ENCODE data around the gene NFATC3.

Gene NFATC3

DNA sequence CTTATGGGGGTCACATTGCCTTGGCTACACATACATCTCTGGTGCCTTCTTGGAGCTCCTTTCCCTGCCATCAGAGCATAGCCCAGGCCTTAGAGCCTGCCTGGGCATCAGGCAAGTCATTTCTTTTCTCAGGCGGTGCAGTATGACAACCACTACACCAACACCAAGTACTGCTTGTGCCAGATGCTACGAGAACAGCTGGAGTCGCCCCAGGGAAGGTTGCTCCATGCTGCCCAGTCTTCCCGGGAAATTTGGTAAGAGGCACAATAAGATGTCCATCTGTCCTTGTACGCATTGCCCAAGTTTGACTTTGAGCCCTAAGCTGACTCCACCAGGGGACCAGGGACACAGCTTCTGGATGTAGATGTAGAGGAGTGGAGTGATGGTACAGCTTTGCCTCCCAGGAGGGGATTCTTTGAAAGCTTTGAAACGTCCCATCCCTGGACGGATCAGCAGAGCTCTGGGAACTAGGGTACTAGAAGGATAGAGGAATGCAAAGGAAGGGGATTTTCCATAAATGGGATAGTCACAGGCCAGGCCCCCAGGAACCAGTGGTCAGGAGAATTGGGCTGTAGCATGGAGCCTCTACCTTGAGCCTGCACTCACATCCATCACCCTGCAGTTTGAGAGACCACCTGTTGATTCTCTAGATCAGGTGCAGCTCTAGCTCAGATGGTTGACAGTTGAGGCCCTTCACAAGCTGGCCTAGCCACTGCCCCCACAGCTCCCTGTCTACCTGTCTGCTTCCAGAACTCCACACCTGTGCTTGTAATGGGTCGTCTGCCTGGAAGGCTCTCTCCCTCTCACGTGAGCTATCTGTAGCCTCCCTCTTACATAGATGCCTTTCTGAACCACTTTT, 11.0 kb upstream of the NFATC3 start:
- DNase-seq (ENCODE audit: low spot score): no peak

- no peak for DNase-seq (ENCODE audit: low spot score)
Observed at GRCh38 chr16:68074850-68075555, 10.2 kb upstream of the NFATC3 start.

DNA sequence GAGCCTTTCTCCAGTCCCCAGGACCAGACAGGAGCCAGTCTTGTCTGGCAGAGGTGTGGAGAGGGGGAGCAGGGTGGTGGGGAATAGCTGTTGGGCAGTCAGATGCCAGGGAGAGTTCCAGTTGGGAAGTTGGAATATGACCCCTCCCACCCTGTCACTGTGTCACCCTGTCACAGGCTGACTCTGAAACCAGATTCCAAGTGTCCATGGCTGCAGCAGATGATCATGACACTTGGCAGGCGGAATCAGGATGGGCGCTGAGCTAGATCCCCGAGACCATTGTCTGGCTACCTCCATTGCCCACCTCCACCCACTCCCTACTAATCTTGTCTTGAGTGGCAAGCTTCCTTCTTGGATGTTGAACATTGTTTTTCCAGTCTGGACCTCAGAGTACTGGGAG, 9.2 kb upstream of the NFATC3 start:
- DNase-seq (ENCODE audit: low spot score): no peak

- DNase-seq (ENCODE audit: low spot score): no peak
Observed at GRCh38 chr16:68076560-68076959, 8.6 kb upstream of the NFATC3 start.

DNA sequence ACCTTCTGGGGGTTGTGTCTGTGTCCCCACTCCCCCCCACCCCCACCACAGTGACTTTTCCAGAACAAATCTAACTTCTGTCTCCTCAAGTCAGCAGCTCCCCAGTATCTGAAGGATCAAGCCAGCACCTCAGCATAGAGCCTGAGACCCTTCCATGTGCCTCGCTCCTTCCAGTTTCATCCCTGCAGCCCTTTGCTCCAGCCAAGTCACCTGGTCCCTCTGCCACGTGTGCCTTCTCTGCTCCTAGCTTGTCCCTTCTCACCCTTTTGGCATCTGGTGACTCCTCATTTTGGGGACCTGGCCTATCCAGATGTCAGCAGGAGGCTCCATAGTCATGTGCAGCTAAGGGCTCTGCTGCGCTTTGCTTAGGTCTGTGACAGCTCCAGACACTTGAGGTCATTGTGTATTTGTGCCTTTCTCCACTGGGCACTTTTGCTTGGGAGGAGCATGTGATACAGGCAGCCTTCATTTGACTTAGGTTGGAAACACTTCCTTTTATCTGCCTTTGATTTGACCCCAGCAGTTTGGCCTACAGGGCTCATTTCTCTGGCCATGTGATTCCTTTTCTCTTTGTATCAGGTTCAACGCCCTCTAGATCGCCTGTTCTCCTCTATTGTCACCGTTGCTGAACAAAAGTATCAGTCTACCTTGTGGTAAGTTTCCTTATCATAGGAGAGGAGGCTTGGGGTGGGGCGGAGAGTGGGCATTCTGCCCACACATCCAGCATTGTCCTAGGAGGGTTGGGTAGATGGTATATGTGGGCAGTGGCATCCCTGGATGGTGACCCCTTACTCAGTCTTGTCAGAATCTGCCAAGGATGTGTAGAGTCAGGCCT, 7.1 kb upstream of the NFATC3 start:
- no peak for DNase-seq (ENCODE audit: low spot score)

GRCh38 chr16:68078701-68079375, 6.3 kb upstream of the NFATC3 start:
- DNase-seq (ENCODE audit: low spot score): no peak

DNA sequence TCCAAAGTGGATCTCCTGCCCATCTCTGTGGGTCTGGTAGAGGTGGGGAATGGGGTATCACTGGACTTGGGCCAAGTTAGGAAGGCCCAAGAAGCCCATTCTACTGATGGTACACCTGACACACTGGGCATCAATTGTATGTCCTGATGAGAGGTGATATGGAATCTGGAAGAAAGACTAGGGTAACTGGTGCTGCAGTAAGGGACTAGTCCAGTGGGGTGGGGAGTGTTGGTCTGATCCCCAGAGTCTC, 5.9 kb upstream of the NFATC3 start:
- no peak for DNase-seq (ENCODE audit: low spot score)

DNA sequence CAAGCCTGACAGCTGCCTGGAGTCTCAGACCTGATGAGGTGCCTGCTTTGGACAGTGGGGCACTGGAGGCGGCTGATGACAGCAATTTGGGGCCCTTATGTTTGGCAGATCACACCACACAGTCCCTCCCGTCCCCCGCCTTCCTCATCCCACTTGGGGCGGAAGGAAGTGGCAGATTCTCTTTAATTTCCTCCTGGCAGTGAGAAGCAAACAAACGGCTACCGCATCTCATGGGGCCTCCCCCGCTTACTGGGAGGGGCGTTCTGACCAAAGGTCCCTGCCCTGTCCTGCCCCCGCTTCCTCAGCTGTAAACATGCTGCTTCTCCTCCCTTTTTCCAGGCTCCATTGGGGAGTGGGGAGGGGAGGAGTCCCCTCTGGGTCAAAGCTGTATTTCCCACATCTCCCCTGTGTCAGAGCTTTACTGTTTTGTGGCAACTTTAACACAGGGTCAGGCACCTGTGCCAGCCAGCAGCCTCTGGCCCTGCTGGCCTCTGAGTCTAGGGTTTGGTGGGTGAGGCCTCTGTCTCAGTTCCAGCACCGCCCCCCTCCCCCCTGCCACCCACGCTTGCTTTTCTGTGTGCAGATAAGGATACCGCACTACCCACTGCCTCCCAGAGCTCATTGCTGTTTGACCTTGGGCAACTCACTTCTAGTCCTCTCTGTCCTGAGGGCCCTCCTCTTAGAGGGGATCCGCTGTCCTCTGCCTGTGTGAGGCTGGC, 5.4 kb upstream of the NFATC3 start:
- DNase-seq (ENCODE audit: low spot score): peak; percentile 72

GRCh38 chr16:68081861-68082628, 3.1 kb upstream of the NFATC3 start:
- DNase-seq (ENCODE audit: low spot score): no peak

GRCh38 chr16:68082629-68083238, 2.4 kb upstream of the NFATC3 start:
- no peak for DNase-seq (ENCODE audit: low spot score)

DNA sequence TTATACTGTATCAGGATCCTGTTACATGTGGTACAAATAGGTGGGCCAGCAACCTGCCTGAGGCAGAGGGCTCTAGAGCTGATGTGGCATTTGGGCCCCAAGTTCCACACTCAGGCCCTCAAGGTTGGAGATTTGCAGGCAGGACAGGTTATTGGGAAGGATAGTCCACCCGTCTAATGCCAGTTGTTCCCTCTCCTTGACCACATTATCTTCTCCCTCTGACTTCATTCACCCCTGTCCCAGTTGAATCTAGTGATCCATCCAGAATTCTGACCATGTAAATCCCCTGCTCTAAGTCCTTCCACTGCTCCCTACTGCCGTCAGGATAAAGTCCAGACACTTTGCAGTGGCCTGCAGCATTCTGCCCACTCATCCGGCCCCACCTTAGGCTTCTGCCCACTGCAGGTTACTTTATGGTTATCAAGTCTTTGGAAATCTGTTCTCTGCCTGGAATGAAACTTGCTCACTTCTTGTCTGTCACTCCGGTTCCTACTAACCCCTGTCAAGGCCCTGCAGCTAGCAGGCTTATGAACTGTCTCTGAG, 1.9 kb upstream of the NFATC3 start:
- DNase-seq (ENCODE audit: low spot score): no peak

DNA sequence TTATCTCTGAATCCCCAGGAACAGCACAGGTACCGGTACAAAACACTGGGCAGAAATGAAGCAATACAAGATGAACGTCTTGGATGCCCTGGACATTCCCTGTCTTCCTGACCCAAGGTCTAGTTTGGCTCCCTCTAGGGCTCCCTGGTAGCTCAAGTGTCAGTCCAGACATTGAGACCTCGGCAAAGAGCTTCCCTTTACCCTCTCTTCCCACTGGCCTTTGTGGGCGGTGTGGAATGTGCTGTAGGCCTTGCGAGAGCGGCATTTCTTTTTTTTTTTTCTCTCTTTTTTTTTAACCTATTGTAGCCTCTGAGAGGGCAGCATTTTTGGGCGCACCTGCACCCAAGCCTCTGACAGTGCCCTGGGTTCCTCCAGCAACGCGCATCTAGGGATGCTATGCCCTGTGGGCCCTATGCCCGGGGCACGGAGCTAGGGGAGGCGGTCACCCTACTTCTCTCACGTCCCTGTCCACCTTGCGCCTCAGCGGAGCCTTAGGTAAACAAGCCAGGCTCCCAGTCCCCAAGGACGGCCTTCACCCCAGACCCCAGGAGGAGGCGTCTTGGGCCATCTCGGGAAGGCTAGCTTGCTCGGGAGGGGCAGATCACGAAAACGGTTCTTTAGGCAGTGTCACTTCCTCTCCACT, 1.2 kb upstream of the NFATC3 start:
- DNase-seq (ENCODE audit: low spot score): peak; percentile 62

DNA sequence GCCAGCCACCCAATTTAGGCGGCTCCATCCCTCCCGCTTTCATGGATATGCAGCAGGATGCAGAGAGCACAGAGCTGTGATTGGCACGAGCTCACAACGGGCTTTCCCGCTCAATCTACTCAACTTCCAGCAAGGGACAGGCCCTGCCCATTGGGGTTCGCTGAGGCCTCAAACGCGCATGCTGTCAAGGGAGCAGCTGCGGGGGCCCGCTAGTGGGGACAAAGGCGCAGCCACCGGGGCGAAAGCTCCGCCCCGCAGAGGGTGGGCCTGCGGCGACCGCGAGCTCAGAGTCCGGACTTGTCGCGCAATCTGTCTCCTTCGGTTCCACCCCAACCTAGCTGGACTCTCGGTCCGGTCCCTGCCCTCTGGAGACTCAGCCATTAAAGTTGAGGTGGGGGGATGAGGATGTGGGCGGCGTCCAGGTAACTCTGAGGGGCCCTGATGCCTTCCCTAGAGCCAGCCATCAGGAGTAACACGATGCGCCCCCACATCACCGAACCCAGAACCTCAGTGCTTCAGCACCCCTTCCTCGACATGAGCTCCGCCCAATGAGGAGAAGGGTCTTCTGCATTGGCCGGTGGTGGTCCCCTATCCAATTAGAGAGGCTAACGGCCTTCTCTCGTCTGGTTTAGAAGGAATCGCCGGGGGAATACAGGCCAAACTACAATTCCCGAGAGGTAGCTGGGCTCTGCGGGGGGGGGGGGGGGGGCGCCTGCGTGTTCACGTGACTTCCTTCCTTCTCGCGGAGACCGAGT, 489 bp upstream of the NFATC3 start:
- DNase-seq (ENCODE audit: low spot score): peak; percentile 92

- DNase-seq (ENCODE audit: low spot score): peak; percentile 60
Observed at GRCh38 chr16:68086336-68086841, 1.2 kb downstream of the NFATC3 start.

- peak; percentile 21 for DNase-seq (ENCODE audit: low spot score)
Observed at GRCh38 chr16:68086860-68087268, 1.7 kb downstream of the NFATC3 start.

- no peak for DNase-seq (ENCODE audit: low spot score)
Observed at GRCh38 chr16:68087688-68088087, 2.5 kb downstream of the NFATC3 start.

GRCh38 chr16:68088130-68088972, 3.2 kb downstream of the NFATC3 start:
- DNase-seq (ENCODE audit: low spot score): no peak

GRCh38 chr16:68089067-68089466, 3.9 kb downstream of the NFATC3 start:
- DNase-seq (ENCODE audit: low spot score): no peak
